Adipocyte (in vitro differentiated cells): ENCODE measurements around the gene LGALS3.

ENCODE experiments used
- DNase-seq: peaks from one replicate; pipeline ENCODE4 v3.0.0-alpha.2; 2015; ENCODE audit warnings: low read depth
- H3K27me3 ChIP-seq: replicated peaks from 2 replicates; pipeline ENCODE4 v1.7.0; 2013; ENCODE audit warnings: mild to moderate bottlenecking, low read length, moderate library complexity; ENCODE audit not compliant: control insufficient read depth, insufficient read depth
- H3K36me3 ChIP-seq: 2 replicates; pipeline ENCODE4 v1.7.0; 2013; ENCODE audit warnings: low read length, mild to moderate bottlenecking, moderate library complexity; ENCODE audit not compliant: control insufficient read depth, insufficient read depth, severe bottlenecking
- H3K4me1 ChIP-seq: 2 replicates; pipeline ENCODE4 v1.7.0; 2013; ENCODE audit warnings: mild to moderate bottlenecking, low read length, moderate library complexity; ENCODE audit not compliant: control insufficient read depth, insufficient read depth
- H3K4me3 ChIP-seq: 2 replicates; pipeline ENCODE4 v1.7.0; 2013; ENCODE audit warnings: mild to moderate bottlenecking, low read length, moderate library complexity
- H3K9ac ChIP-seq: 2 replicates; pipeline ENCODE4 v1.7.0; 2013; ENCODE audit warnings: mild to moderate bottlenecking, low read length, moderate library complexity
- H3K9me3 ChIP-seq: 2 replicates; pipeline ENCODE4 v1.7.0; 2013; ENCODE audit warnings: mild to moderate bottlenecking, low read length, moderate library complexity; ENCODE audit not compliant: control insufficient read depth

LGALS3 gene

DNA sequence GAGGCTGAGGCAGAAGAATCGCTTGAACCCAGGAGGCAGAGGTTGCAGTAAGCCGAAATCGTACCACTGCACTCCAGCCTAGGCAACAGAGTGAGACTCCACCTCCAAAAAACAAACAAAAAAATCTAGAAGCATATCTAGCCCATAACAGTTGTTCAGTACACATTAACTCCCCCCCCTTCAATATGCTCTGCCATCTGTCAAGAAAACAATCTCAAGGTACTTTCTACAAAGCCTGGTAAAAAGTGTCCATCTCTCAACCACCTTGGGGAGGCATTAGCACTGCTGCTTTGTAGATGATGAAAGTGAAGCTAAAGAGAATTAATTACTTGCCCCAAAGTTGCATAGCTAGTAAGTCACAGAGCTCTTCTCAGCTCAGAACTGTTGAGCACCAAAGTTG is 24.9 kb downstream of the LGALS3 start:
- H3K9me3 ChIP-seq: no peaks in the 10 kb centered on the region
- H3K9ac ChIP-seq: no peak overlapping the region
- peaks cover 13% of the 10 kb centered on the region for H3K4me1 ChIP-seq
- H3K4me3 ChIP-seq: no peak overlapping the region
- DNase-seq: no peak
- H3K36me3 ChIP-seq: no peaks in the 10 kb centered on the region
- H3K27me3 ChIP-seq: no peaks in the 10 kb centered on the region

DNA sequence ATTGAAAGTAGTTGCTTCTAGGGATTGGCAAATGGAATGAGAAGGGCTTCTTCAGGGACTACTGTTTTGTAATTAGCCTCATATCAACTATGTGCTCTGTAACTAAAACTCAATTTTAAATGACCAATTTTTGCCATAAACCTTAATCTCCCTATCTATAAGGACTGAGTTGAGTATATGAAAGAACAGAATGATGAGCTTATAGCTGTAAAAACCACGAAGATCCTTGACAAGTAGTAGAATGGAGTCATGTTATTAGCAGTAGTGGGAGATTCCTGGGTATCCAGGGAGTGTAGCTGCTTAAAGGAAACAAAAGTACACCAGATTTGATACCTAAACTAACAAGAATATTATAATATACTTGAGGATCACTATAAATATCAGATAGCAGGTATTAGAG is 28.0 kb downstream of the LGALS3 start:
- Histone ChIP-seq H3K4me3 (no peak overlapping the region), H3K27me3 (no peaks in the 10 kb centered on the region), H3K9ac (no peak overlapping the region), H3K4me1 (peaks cover 5% of the 10 kb centered on the region), H3K9me3 (no peaks in the 10 kb centered on the region), H3K36me3 (no peaks in the 10 kb centered on the region)
- DNase-seq: no peak

DNA sequence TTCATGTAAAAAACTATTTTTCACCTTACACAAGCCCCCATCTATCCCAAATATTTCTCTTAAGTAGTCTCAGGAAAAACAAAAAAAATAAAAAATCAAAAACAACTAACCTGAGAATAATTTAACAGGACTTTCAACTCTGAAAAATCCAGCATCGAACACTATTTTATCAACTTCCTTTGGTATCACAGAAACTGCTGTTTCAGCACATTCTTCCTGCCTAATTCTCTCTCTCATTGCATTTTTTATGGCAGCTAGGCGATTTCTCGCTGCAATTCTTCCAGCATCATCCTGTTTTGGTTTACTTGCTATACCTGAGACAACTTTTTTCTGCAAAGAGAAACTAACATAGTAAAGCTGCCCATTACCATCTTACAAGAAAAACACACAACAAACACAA is 29.4 kb downstream of the LGALS3 start:
- H3K4me1 ChIP-seq: no peaks in the 10 kb centered on the region
- H3K4me3 ChIP-seq: no peak overlapping the region
- H3K27me3 ChIP-seq: no peaks in the 10 kb centered on the region
- DNase-seq: no peak
- no peaks in the 10 kb centered on the region for H3K9me3 ChIP-seq
- no peaks in the 10 kb centered on the region for H3K36me3 ChIP-seq
- no peak overlapping the region for H3K9ac ChIP-seq

DNA sequence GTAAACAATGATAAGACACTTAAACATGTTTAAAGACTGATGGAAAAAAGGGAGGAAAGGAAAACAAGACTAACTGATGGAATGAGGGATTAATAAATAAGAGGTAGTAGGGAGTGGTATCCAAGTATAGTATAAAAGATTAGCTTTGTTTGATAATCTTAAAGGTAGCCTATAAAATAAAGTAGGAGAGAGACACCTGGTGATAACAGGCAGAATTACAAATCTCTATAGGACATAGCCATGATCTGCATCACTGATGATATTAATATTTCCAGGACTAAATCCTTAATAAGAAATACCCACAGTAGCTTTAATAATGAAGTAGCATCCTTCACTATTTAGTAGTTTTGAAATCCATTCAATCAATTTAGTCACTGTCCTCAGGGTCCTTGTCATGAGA is 31.9 kb downstream of the LGALS3 start:
- H3K27me3 ChIP-seq: no peaks in the 10 kb centered on the region
- peak; percentile 77 for DNase-seq
- H3K4me3 ChIP-seq: no peak overlapping the region
- no peaks in the 10 kb centered on the region for H3K4me1 ChIP-seq
- no peak overlapping the region for H3K9ac ChIP-seq
- H3K36me3 ChIP-seq: no peaks in the 10 kb centered on the region
- no peaks in the 10 kb centered on the region for H3K9me3 ChIP-seq

DNA sequence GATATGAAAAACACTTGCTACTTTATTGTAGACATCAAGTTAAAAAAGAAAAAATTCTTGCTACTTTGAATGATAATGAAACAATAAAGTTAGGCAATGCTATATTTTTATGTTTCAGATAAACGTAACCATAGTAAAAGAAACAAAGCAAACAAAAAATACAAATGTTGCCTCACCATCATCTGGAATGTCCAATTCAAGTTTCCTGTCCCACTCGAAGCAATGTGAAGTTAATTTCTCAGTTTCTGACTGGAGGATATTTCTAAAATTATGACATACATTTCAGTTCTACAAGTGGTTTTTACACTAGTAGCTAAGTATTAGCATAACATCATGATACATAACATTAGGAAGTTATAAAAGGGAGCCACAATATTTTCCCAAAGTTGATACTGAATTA is 41.5 kb downstream of the LGALS3 start:
- no peak overlapping the region for H3K9ac ChIP-seq
- DNase-seq: peak; percentile 40
- no peak overlapping the region for H3K4me3 ChIP-seq
- H3K27me3 ChIP-seq: no peaks in the 10 kb centered on the region
- no peaks in the 10 kb centered on the region for H3K36me3 ChIP-seq
- no peaks in the 10 kb centered on the region for H3K4me1 ChIP-seq
- H3K9me3 ChIP-seq: no peaks in the 10 kb centered on the region

DNA sequence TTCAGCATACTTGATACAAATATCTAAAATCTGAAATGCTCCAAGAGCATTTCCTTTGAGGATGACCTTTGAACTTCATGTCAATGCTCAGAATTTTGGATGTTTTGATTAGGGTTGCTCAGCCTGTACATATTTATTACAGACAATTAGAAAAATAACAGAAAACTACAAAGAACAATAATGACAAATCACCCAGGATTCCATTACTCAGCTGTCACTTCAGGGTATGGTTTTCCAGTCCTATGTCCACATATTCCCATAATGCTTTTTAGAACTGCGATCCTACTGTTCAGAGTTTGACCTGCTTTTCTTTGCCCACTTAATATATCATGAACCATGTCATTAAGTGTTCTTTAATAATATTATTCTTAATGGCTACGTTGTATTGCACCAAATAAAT is 51.0 kb downstream of the LGALS3 start:
- no peaks in the 10 kb centered on the region for H3K36me3 ChIP-seq
- no peak for DNase-seq
- H3K9ac ChIP-seq: no peak overlapping the region
- H3K4me3 ChIP-seq: no peak overlapping the region
- no peaks in the 10 kb centered on the region for H3K9me3 ChIP-seq
- no peaks in the 10 kb centered on the region for H3K27me3 ChIP-seq
- H3K4me1 ChIP-seq: no peaks in the 10 kb centered on the region

DNA sequence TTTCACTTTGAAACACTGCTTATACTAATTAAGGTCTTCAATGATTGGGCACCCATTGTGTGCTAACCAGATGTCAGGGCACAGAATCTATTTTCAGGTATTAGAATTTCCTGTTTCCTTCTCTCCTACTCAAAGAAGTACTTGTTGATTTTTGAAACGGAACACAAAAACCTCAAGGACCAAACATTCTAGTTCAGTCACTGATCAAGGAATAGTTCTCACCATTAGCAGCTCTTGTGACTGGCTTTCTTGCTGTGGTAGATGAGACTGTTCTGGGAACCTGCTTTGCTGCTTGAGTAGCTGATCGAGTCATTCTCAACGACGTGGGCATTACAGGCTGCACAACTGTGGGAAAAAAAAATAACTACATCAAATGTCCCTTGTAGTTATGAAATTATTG is 51.4 kb downstream of the LGALS3 start:
- H3K9ac ChIP-seq: no peak overlapping the region
- H3K36me3 ChIP-seq: no peaks in the 10 kb centered on the region
- H3K4me3 ChIP-seq: no peak overlapping the region
- no peaks in the 10 kb centered on the region for H3K4me1 ChIP-seq
- no peak for DNase-seq
- H3K27me3 ChIP-seq: no peaks in the 10 kb centered on the region
- no peaks in the 10 kb centered on the region for H3K9me3 ChIP-seq

DNA sequence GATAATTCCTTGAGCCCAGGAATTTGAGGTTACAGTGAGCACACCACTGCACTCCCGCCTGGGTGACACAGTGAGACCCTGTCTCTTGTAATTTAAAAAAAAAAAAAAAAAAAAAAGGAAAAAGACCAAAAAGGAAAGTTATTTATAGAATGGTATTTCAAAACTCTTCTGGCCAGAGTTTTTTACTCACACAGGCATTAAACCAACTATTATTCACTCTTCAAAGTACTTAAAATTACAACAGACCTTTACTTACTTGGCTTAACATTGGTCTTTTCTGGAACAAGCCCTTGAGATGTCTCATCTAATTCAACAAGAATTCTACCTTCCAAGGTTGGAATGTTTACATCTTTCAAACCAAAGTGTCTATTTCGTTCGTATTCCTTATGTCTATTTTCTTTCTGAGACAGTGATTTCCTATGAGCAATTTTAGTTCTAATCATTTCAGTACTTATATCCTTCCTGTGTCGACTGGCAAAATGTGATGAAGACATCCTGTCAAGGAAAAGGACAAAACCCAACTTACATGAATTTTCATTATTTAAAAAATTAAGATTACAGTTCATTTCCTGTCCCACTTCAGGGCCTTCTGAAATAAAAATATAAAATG is 59.7 kb downstream of the LGALS3 start:
- DNase-seq: no peak
- Histone ChIP-seq H3K4me3 (no peak overlapping the region), H3K9me3 (no peaks in the 10 kb centered on the region), H3K9ac (no peak overlapping the region), H3K36me3 (no peaks in the 10 kb centered on the region), H3K27me3 (no peaks in the 10 kb centered on the region), H3K4me1 (peaks cover 18% of the 10 kb centered on the region)

DNA sequence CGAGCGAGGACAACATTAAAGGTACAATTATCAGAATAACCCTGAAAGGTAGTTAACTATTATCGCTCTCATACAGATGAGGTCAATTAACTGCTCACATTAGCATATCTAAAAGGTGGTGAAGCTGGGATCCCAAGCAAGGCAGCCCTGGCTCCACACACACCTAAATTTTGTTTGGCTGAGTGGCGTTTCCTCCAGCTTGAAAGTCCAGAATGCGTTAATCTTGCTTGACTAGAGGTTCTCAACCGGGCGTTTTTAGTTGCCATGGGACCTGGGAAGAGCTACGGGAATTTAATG is 61.8 kb downstream of the LGALS3 start:
- Histone ChIP-seq H3K36me3 (no peaks in the 10 kb centered on the region), H3K9ac (peak overlapping the region; percentile 68), H3K27me3 (no peaks in the 10 kb centered on the region), H3K4me1 (peaks cover 18% of the 10 kb centered on the region), H3K9me3 (no peaks in the 10 kb centered on the region), H3K4me3 (peak overlapping the region; percentile 94)
- DNase-seq: no peak

DNA sequence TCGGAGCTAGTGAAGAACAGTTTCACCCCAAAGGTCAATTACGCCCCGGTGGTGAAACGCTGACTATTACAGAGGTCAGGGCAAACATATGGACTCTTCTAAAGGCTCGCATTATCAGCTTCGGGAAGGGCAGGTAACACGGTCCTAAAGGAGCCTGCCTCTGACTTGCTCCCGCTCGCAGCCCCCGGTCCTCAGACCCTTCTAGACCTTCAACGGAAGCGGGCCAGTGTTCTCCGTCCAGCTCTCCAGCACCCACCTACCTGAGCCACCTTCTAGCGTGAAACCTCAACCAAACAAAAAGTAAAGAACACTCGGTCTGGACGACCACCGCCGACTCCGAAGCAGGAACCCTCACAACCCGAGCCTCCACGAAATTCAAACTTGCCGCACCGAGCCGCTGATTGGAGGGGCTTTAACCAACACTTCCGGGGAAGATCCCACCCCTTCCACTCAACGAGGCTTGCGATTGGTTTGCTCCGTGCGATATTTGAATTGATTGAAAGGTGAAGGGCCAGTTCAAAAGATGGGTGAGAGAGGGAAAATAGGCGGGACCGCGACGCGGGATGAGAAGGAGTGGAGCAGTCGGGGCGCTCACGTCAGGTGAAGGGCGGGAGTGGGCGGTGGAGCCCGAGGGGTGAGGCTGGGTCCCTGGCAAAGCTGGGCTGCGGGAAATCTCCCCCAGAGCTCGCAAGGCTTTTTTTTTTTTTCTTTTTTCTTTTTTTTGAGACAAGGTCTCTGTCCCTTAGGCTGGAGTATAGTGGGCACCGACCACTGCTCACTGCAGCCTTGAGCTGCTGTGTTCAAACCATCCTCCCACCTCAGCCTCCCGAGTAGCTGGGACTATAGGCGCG is 62.4 kb downstream of the LGALS3 start, which contains the start of gene DLGAP5:
TSS of gene DLGAP5 (minus strand) at position 383 of the 851 bp plus-strand sequence. CDS start 2,406 bp downstream, outside the sequence.
- H3K27me3 ChIP-seq: no peaks in the 10 kb centered on the region
- peak within 1 kb of the TSS; percentile 94 for H3K4me3 ChIP-seq
- no peaks in the 10 kb centered on the region for H3K36me3 ChIP-seq
- no peaks in the 10 kb centered on the region for H3K9me3 ChIP-seq
- DNase-seq: peak; percentile 99
- H3K4me1 ChIP-seq: peaks cover 18% of the 10 kb centered on the region
- H3K9ac ChIP-seq: peak within 1 kb of the TSS; percentile 84

DNA sequence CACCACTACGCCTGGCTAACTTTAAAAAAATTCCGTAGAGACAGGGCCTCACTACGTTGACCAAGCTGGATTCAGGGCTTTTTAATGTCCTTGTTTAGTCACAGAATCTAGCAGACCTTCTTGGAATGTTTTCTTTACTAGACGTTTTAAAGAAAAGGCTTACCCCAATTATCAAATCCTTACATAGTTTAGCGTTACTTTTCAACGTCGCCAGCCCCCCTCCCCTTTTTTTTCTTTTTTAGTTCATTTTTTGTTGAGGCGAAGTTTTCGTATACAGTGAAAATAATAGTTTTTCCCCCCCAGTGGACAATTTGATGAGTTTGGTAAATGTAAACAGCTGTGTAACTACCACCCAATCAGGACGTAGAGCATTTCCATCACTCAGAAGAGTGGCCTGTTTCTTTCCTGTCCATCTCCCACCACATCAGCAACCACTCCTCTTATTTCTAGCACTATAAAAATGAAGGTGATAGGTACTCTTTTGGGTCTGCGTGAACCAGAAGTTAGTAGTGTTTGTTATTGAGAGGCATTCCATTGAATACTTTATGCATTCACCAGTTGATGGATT is 63.1 kb downstream of the LGALS3 start:
- peaks cover 18% of the 10 kb centered on the region for H3K4me1 ChIP-seq
- H3K36me3 ChIP-seq: no peaks in the 10 kb centered on the region
- H3K9ac ChIP-seq: peak overlapping the region; percentile 84
- no peaks in the 10 kb centered on the region for H3K9me3 ChIP-seq
- H3K27me3 ChIP-seq: no peaks in the 10 kb centered on the region
- peak overlapping the region; percentile 94 for H3K4me3 ChIP-seq
- DNase-seq: no peak
